ENCODE results near the gene BUD13.
"Not testable (repeated sequence)": the region's sequence is repeated elsewhere in the genome, so short reads cannot be mapped to it uniquely, and the experiment has no call there.

The BUD13 gene

GRCh38 chr11:116792144-116792868 is 19.5 kb upstream of the BUD13 start:
- no peak for DNase-seq

GRCh38 chr11:116791813-116792143 is 19.0 kb upstream of the BUD13 start, which contains the start of gene APOA5:
Gene APOA5, minus strand, starts transcription at chr11:116791879. Its CDS starts 19 bp downstream, at chr11:116791860.
- no peak for DNase-seq

DNA sequence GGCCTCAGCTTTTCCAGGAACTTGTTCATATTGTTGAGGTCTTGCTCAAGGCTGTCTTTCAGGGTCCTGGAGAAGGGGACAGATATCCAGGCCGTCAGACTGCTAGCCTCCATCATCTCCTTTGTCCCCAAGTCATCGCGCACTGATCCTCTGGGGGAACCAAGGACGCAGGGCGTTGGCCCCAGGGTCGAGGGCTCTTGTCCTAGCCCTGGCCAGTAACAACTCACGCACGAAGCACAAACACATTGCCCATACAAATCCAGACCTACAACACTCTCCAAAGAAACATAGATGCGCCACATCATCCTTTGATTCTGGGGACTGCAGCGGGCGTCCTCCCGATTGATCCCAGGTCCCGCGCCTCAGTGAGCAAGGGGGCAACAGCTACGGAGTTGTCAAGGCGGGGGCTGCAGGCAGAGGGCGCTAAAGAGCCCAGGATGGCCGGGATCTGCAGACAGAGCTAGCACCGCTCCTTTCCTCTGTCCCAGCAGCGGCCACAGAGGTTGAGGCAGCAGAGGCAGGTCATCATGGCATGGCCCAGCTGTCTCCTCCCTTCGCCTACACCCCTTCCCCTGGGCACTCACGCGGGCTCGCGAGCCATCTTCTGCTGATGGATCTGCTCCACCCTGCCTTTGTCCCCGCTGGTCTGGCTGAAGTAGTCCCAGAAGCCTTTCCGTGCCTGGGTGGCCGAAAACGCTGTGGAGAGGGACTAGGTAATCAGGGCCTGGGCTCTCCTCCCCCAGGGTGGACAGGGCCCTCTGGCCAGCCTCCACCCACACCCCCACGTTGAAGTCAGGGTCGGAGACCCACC is 18.4 kb upstream of the BUD13 start:
- peak; percentile 82 for DNase-seq

GRCh38 chr11:116790167-116791001 is 17.6 kb upstream of the BUD13 start:
- DNase-seq: no peak

DNA sequence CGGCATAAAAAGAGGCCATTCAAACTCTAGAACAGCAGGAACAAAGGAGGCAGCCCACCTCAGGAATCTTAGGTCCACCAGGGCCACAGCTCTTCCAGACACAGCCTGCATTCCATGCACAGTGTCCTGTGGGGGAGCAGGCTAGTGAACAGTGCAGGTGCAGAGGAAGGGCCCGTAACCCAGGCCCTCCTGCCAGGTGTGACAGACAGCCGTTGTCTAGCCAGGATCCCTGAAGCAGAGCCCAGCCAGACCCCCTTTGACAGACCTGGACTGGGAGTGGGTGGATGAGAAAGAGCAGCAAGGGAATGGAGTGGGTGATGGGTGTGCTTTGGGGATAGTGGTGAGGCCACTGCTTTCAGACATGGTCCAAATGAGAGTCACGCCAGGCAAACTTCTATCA is 16.2 kb upstream of the BUD13 start:
- no peak for DNase-seq

DNA sequence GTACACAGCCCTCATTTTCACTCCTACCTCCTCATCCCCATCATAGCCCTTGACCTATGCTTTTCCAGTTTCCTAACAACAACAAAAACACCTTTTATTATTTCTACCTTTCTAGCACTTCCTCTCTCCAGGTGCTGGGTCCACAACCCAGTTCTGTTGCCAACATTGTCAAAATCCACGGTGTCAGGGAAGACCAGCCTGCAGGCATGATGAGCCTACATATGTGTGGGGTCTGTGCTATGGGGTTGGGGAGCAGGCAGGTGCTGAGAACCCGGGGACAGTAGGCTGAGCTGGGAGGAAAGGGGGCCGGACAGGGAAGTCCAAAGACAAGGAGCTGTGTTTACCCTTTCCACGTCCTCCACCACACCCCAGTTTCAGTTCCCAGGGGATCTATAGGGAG is 15.7 kb upstream of the BUD13 start:
- no peak for DNase-seq

- DNase-seq: peak; percentile 88
Observed at GRCh38 chr11:116787786-116788486, 15.1 kb upstream of the BUD13 start, which contains the start of gene ZPR1. Gene ZPR1, minus strand, starts transcription at chr11:116788023. Its CDS starts 33 bp downstream, at chr11:116787990.

DNA sequence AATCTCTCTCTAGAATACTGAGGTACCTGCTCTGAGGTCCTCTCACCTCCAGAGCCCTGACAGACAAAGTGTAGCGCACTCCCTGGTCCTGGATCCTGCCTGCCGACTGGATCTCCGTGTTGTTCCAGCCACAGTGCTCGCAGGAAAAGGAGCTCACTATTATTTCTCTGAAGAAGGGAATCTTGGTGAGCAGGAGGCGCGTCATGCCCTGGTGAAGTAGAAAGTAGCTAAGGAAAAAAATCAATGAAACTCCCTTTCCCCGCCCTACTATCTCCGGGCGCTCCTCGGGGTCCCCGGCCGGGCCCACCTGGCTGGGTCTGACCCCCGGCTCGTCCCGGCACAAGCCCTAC is 14.6 kb upstream of the BUD13 start:
- DNase-seq: no peak

GRCh38 chr11:116786966-116787365 is 14.2 kb upstream of the BUD13 start:
- DNase-seq: no peak

DNA sequence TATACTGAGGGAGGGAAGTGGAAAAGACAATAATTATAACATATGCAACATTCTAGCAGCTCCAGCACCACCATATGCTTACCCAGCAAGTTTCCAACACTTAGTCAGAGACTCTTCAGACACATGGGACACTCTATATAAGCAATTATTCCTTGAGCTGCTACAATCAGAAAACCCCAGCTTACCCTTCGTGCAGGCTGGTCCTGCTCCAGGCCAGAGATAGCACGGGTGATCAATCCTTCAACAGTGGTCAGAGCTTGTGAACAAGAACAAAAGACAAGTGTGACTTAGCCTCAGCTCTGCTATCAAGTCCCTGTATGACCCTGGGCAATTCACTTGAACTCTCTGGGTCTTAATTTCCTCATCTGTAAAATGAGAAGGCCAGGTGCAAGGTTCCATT is 13.5 kb upstream of the BUD13 start:
- no peak for DNase-seq

GRCh38 chr11:116782728-116783127 is 9.9 kb upstream of the BUD13 start:
- DNase-seq: peak; percentile 70

GRCh38 chr11:116778556-116778955 is 5.8 kb upstream of the BUD13 start:
- no peak for DNase-seq

DNA sequence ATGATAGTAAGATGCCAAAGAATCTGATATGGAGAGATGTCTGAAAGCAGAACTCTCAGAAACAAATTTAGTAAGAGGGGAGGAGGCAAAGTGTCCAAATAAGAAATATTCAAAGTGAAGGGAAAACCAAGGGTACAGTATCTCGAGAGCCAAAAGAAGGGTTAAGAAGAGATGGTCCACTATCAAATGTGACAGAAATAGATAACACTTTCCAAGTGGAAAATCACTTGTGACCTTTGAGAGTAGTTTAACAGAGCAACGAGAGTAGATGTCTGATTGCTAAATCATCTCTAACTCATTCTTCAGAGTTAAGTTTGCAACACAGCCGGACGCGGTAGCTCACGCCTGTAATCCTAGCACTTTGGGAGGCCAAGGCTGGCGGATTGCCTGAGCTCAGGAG is 4.3 kb upstream of the BUD13 start:
- DNase-seq: no peak

- no peak for DNase-seq
Observed at GRCh38 chr11:116776522-116776984, 3.8 kb upstream of the BUD13 start.

GRCh38 chr11:116775975-116776374 is 3.2 kb upstream of the BUD13 start:
- DNase-seq: no peak

- DNase-seq: no peak
Observed at GRCh38 chr11:116774661-116775060, 1.9 kb upstream of the BUD13 start.

GRCh38 chr11:116773203-116774097 is 663 bp upstream of the BUD13 start:
- DNase-seq: peak; percentile 51

DNA sequence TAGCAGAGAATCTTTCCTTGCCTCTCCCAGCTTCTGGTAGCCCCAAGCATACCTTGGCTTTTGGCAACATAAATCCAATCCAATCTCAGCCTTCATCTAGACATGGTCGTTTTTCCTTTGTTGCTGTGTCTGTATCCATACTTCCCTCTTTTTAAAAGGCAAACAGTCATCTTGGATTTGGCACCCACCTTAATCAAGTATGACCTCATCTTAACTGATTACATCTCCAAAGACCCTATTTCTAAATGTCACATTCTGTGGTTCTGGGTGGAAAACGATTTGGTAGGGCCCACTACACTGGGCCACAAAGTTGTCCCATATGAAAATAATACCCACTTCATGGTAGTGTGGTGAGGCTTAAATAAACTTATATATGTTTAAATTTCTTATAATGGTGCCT is 852 bp downstream of the BUD13 start:
- DNase-seq: no peak

DNA sequence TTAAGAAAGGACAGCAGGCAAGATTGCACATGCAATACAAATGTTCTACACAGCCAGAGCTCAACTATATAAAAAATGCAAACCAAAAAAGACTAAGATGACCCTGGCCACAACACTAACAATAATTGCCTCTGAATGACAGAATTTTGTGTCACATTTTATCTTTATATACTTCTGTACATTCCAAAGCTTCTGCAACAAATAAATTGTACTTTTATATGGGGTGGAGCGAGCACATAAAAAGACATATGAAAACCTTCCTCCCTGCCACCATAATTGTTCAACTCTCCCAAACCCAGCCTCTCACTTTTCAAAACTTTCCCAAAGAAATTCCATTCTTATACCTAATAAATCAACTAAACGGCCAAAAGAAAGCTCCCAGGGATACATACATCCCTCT is 10.7 kb downstream of the BUD13 start:
- DNase-seq: no peak

- DNase-seq: not testable (repeated sequence)
Observed at GRCh38 chr11:116756044-116756443, 16.7 kb downstream of the BUD13 start.

DNA sequence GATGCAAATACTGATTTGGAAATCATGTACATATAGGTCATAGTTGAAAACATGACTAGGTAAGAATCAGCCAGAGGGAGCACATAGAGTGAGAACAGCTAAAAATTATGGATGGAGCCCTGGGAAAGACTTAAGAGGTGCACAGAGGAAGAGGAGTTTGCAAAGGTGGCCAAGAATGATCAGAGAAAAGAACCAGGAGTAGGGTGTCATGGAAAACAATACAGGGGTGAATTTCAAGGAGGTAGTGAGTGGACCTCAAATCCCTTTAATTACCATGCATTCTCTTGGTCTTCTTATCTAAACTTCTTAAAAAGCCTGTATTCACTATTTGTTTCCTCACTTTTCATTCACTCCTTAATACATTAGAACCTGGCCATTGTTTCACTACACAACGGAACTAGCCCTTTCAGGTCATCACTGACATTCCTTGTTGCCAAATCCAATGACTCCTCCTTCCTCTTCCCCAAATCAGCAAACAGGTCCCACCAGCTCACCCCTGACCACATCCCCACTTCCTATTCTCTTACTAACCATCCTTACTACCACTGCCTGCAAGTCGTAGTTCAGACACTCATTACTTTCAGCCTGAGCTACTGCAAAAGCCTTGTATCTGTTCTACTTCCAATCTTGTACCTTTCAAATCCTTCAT is 22.6 kb downstream of the BUD13 start:
- no peak for DNase-seq
